Neural cell (in vitro differentiated cells): ENCODE measurements around the gene MBD5. TPM values are rescaled to one million over a fixed set of nuclear protein-coding genes. Genes with fewer than 3 reads are reported as not detected.

Experiments
- H2AFZ ChIP-seq: fragments of 200-600, 300-800 bp; sonication (generic), shearing (Covaris generic); 2 replicates; pipeline ENCODE4 v1.6.0; 2014; ENCODE audit warnings: low read depth, mild to moderate bottlenecking, antibody characterized with exemption, low read length, moderate library complexity
- H3F3A ChIP-seq: fragments of 200-600 bp; shearing (Covaris generic); 2 replicates; pipeline ENCODE4 v1.6.1; 2016; ENCODE audit warnings: mild to moderate bottlenecking, moderate library complexity, mixed read lengths, antibody characterized with exemption, low read length; ENCODE audit not compliant: insufficient read depth, poor library complexity, severe bottlenecking
- H3K27ac ChIP-seq: fragments of 200-600, 300-800 bp; sonication (generic), shearing (Covaris generic); 2 replicates; pipeline ENCODE4 v1.5.1; 2014; ENCODE audit warnings: mild to moderate bottlenecking, low read length, moderate library complexity
- H3K27me3 ChIP-seq: fragments of 300-800, 200-600 bp; sonication (generic), shearing (Covaris generic); 2 replicates; pipeline ENCODE4 v1.6.0; 2014; ENCODE audit warnings: mild to moderate bottlenecking, low read depth, low read length, moderate library complexity; ENCODE audit not compliant: insufficient read depth
- H3K36me3 ChIP-seq: fragments of 300-800, 200-600 bp; sonication (generic), shearing (Covaris generic); 2 replicates; pipeline ENCODE4 v1.5.1; 2014; ENCODE audit warnings: mild to moderate bottlenecking, antibody characterized with exemption, low read length, moderate library complexity; ENCODE audit not compliant: insufficient read depth
- H3K4me2 ChIP-seq: fragments of 300-800, 200-600 bp; sonication (generic), shearing (Covaris generic); 2 replicates; pipeline ENCODE4 v1.6.0; 2014; ENCODE audit warnings: mild to moderate bottlenecking, low read length
- H3K4me3 ChIP-seq: fragments of 300-800, 200-600 bp; sonication (generic), shearing (Covaris generic); 2 replicates; pipeline ENCODE4 v1.5.1; 2014; ENCODE audit warnings: mild to moderate bottlenecking, low read length, moderate library complexity
- H3K79me2 ChIP-seq: fragments of 200-600 bp; shearing (Covaris generic); replicated peaks from 2 replicates; pipeline ENCODE4 v1.6.0; 2014; ENCODE audit warnings: mild to moderate bottlenecking, low read length, moderate library complexity; ENCODE audit not compliant: insufficient read depth
- H3K9ac ChIP-seq: fragments of 300-800, 200-600 bp; sonication (generic), shearing (Covaris generic); 2 replicates; pipeline ENCODE4 v1.6.1; 2016; ENCODE audit warnings: mild to moderate bottlenecking, low read length, mixed read lengths
- H3K9me2 ChIP-seq: fragments of 200-600 bp; shearing (Covaris generic); 2 replicates; pipeline ENCODE4 v1.6.1; 2016; ENCODE audit warnings: mild to moderate bottlenecking, low read length, mixed read lengths; ENCODE audit not compliant: insufficient read depth
- H3K9me3 ChIP-seq: fragments of 200-600, 300-800 bp; sonication (generic), shearing (Covaris generic); 2 replicates; pipeline ENCODE4 v1.6.1; 2016; ENCODE audit warnings: mild to moderate bottlenecking, mixed run types, low read length, moderate library complexity, mixed read lengths
- H4K20me1 ChIP-seq: fragments of 200-600 bp; shearing (Covaris generic); 2 replicates; pipeline ENCODE4 v1.6.1; 2016; ENCODE audit warnings: mild to moderate bottlenecking, mixed run types; ENCODE audit not compliant: insufficient read depth
- EP300 ChIP-seq: fragments of 450-650 bp; conservative IDR thresholded peaks from 2 replicates; pipeline ENCODE4 v1.6.1; 2014; ENCODE audit warnings: antibody characterized with exemption, mild to moderate bottlenecking, moderate library complexity; ENCODE audit not compliant: poor library complexity, severe bottlenecking
- EZH2 ChIP-seq: fragments of 200-600, 300-800 bp; shearing (Covaris generic), sonication (generic); IDR thresholded peaks from 2 replicates; pipeline ENCODE4 v1.6.1; 2014; ENCODE audit warnings: antibody characterized with exemption, low read length, borderline replicate concordance, mild to moderate bottlenecking; ENCODE audit not compliant: insufficient read depth, poor library complexity, severe bottlenecking
- MXI1 ChIP-seq: fragments of 450-650 bp; conservative IDR thresholded peaks from 2 replicates; pipeline ENCODE4 v1.6.1; 2014; ENCODE audit warnings: antibody characterized with exemption, mild to moderate bottlenecking; ENCODE audit not compliant: poor library complexity, severe bottlenecking
- POLR2AphosphoS5 ChIP-seq: IDR thresholded peaks from 2 replicates; pipeline ENCODE4 v1.6.1; 2012
- RAD21 ChIP-seq: fragments of 450-650 bp; conservative IDR thresholded peaks from 2 replicates; pipeline ENCODE4 v1.6.1; 2014; ENCODE audit warnings: antibody characterized with exemption, mild to moderate bottlenecking, moderate library complexity
- SMC3 ChIP-seq: fragments of 450-650 bp; conservative IDR thresholded peaks from 2 replicates; pipeline ENCODE4 v1.6.1; 2014; ENCODE audit warnings: antibody characterized with exemption, mild to moderate bottlenecking, moderate library complexity; ENCODE audit not compliant: poor library complexity
- TAF1 ChIP-seq: IDR thresholded peaks from 2 replicates; pipeline ENCODE4 v1.6.1; 2012; ENCODE audit warnings: low read depth
- polyA plus RNA-seq: library from polyadenylated mRNA; depleted of rRNA; stranded (reverse); fragments of >200 nt; gene quantifications from 2 replicates; pipeline ENCODE4 v1.2.3, GENCODE V29; 2014
- TF ChIP-seq, protein P1 (sequence below): IDR thresholded peaks from 2 replicates; pipeline ENCODE4 v1.6.1; 2012; ENCODE audit warnings: borderline replicate concordance
- TF ChIP-seq, protein P2 (sequence below): fragments of 450-650 bp; IDR thresholded peaks from 2 replicates; pipeline ENCODE4 v1.5.1; 2014; ENCODE audit warnings: antibody characterized with exemption, mild to moderate bottlenecking, moderate library complexity; ENCODE audit not compliant: poor library complexity, severe bottlenecking

MBD5 gene
- polyA plus RNA-seq, 1 donor from 2014 or later = 9.7 TPM

DNA sequence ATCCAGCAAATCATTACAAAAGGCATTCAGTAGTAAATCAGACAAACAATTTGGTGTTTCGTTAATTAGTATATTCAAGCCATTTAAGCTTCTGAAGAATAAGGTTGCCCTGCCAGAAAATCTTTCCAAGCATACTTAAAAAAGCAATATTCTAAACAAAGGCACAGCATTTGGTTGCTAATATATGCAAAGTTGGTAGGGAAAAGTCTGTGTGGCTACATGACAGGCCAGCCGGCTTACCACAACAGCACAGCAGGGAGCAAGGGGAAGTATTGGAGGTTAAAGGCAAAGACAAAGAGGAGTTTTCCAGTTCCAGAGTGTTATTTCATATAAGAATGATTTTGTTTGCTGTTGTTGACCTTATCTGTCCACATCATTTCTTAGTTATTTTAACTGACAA lies 282.3 kb downstream of the MBD5 start:
- TF ChIP-seq RAD21 = no peak
- TF ChIP-seq, protein P1, sequence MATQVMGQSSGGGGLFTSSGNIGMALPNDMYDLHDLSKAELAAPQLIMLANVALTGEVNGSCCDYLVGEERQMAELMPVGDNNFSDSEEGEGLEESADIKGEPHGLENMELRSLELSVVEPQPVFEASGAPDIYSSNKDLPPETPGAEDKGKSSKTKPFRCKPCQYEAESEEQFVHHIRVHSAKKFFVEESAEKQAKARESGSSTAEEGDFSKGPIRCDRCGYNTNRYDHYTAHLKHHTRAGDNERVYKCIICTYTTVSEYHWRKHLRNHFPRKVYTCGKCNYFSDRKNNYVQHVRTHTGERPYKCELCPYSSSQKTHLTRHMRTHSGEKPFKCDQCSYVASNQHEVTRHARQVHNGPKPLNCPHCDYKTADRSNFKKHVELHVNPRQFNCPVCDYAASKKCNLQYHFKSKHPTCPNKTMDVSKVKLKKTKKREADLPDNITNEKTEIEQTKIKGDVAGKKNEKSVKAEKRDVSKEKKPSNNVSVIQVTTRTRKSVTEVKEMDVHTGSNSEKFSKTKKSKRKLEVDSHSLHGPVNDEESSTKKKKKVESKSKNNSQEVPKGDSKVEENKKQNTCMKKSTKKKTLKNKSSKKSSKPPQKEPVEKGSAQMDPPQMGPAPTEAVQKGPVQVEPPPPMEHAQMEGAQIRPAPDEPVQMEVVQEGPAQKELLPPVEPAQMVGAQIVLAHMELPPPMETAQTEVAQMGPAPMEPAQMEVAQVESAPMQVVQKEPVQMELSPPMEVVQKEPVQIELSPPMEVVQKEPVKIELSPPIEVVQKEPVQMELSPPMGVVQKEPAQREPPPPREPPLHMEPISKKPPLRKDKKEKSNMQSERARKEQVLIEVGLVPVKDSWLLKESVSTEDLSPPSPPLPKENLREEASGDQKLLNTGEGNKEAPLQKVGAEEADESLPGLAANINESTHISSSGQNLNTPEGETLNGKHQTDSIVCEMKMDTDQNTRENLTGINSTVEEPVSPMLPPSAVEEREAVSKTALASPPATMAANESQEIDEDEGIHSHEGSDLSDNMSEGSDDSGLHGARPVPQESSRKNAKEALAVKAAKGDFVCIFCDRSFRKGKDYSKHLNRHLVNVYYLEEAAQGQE = no peak
- no peak for TF ChIP-seq EZH2
- TF ChIP-seq SMC3 = no peak
- TF ChIP-seq POLR2AphosphoS5 = no peak
- TF ChIP-seq MXI1 = no peak
- H3K9me2 ChIP-seq = no peaks in the 10 kb centered on the region
- H3K4me3 ChIP-seq = no peak overlapping the region
- H3K4me2 ChIP-seq = no peak overlapping the region
- no peaks in the 10 kb centered on the region for H4K20me1 ChIP-seq
- H3K27me3 ChIP-seq = no peaks in the 10 kb centered on the region
- H3K27ac ChIP-seq = no peak overlapping the region
- no peaks in the 10 kb centered on the region for H3F3A ChIP-seq
- no peaks in the 10 kb centered on the region for H3K36me3 ChIP-seq
- H3K9me3 ChIP-seq = no peaks in the 10 kb centered on the region
- H3K9ac ChIP-seq = no peak overlapping the region
- H2AFZ ChIP-seq = no peak overlapping the region
- H3K79me2 ChIP-seq = no peaks in the 10 kb centered on the region

DNA sequence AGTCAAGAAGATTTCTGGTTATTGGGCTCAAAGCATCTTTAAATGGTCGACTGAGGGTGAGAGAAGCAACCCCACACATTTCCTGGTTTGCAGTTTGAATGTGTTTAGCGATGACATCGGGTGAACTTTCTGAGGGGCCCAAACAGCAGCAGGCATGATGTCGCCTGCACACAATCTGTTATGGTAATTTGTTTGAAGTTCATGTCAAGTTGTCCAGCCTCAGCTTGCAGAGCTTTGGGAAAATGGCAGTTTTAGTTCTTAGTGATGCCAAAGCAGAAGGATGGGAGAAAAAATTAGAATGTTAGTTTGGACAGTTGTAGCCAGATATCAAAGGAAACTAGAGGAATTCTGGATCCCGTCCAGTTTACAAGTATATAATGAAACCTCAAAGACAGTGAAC lies 284.6 kb downstream of the MBD5 start:
- Histone ChIP-seq H3K9ac (no peak overlapping the region), H3K9me2 (no peaks in the 10 kb centered on the region), H3F3A (no peaks in the 10 kb centered on the region), H3K4me2 (no peak overlapping the region), H3K36me3 (no peaks in the 10 kb centered on the region), H3K9me3 (no peaks in the 10 kb centered on the region), H3K79me2 (no peaks in the 10 kb centered on the region), H3K27ac (no peak overlapping the region), H2AFZ (no peak overlapping the region), H3K4me3 (no peak overlapping the region), H3K27me3 (no peaks in the 10 kb centered on the region), H4K20me1 (no peaks in the 10 kb centered on the region)
- TF ChIP-seq SMC3 (no peak), POLR2AphosphoS5 (no peak), MXI1 (no peak), RAD21 (no peak), TAF1 (no peak), EZH2 (no peak), EP300 (no peak)
- TF ChIP-seq, protein P2, sequence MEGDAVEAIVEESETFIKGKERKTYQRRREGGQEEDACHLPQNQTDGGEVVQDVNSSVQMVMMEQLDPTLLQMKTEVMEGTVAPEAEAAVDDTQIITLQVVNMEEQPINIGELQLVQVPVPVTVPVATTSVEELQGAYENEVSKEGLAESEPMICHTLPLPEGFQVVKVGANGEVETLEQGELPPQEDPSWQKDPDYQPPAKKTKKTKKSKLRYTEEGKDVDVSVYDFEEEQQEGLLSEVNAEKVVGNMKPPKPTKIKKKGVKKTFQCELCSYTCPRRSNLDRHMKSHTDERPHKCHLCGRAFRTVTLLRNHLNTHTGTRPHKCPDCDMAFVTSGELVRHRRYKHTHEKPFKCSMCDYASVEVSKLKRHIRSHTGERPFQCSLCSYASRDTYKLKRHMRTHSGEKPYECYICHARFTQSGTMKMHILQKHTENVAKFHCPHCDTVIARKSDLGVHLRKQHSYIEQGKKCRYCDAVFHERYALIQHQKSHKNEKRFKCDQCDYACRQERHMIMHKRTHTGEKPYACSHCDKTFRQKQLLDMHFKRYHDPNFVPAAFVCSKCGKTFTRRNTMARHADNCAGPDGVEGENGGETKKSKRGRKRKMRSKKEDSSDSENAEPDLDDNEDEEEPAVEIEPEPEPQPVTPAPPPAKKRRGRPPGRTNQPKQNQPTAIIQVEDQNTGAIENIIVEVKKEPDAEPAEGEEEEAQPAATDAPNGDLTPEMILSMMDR = no peak
- TF ChIP-seq, protein P1 = no peak
